ENCODE results near the gene IFITM1.

- TF ChIP-seq, protein P1, sequence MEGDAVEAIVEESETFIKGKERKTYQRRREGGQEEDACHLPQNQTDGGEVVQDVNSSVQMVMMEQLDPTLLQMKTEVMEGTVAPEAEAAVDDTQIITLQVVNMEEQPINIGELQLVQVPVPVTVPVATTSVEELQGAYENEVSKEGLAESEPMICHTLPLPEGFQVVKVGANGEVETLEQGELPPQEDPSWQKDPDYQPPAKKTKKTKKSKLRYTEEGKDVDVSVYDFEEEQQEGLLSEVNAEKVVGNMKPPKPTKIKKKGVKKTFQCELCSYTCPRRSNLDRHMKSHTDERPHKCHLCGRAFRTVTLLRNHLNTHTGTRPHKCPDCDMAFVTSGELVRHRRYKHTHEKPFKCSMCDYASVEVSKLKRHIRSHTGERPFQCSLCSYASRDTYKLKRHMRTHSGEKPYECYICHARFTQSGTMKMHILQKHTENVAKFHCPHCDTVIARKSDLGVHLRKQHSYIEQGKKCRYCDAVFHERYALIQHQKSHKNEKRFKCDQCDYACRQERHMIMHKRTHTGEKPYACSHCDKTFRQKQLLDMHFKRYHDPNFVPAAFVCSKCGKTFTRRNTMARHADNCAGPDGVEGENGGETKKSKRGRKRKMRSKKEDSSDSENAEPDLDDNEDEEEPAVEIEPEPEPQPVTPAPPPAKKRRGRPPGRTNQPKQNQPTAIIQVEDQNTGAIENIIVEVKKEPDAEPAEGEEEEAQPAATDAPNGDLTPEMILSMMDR (IDR thresholded peaks at IDR 0.05; ENCODE audit: poor library complexity): no peak
- no peak for TF ChIP-seq EZH2phosphoT487 (IDR thresholded peaks at IDR 0.05; ENCODE audit: low read depth, severe bottlenecking, unreplicated experiment)
These were observed 9.8 kb upstream of the IFITM1 start for GRCh38 chr11:304061-304506.
